UCSD-AML1 (cell line): Measurements from ENCODE around the gene GRIN1.

Experiments
- DNase-seq: peaks from one replicate; lab custom pipeline; 2025; ENCODE audit not compliant: unreplicated experiment; lab: John Stamatoyannopoulos, UW

Gene GRIN1

GRCh38 chr9:137173796-137174664 lies 35.1 kb downstream of the GRIN1 start:
- DNase-seq = no peak

- DNase-seq = no peak
Measured at GRCh38 chr9:137174722-137175293, 35.9 kb downstream of the GRIN1 start.

- DNase-seq = no peak
Measured at GRCh38 chr9:137175345-137175961, 36.5 kb downstream of the GRIN1 start.

GRCh38 chr9:137176302-137177182 lies 37.6 kb downstream of the GRIN1 start:
- no peak for DNase-seq

- no peak for DNase-seq
Measured at GRCh38 chr9:137178201-137178938, 39.4 kb downstream of the GRIN1 start.

GRCh38 chr9:137178939-137179630 lies 40.1 kb downstream of the GRIN1 start:
- DNase-seq = no peak

GRCh38 chr9:137179761-137180160 lies 40.8 kb downstream of the GRIN1 start:
- DNase-seq = no peak

- no peak for DNase-seq
Measured at GRCh38 chr9:137180491-137180890, 41.5 kb downstream of the GRIN1 start.

GRCh38 chr9:137181680-137182079 lies 42.7 kb downstream of the GRIN1 start:
- no peak for DNase-seq

- no peak for DNase-seq
Measured at GRCh38 chr9:137182836-137183235, 43.9 kb downstream of the GRIN1 start.

GRCh38 chr9:137183980-137184595 lies 45.1 kb downstream of the GRIN1 start:
- no peak for DNase-seq

- DNase-seq = no peak
Measured at GRCh38 chr9:137184881-137185660, 46.1 kb downstream of the GRIN1 start.

GRCh38 chr9:137185921-137186320 lies 47.0 kb downstream of the GRIN1 start:
- no peak for DNase-seq

GRCh38 chr9:137186385-137186784 lies 47.4 kb downstream of the GRIN1 start:
- no peak for DNase-seq

GRCh38 chr9:137187386-137187785 lies 48.4 kb downstream of the GRIN1 start:
- DNase-seq = no peak

GRCh38 chr9:137188086-137188489 lies 49.1 kb downstream of the GRIN1 start:
- DNase-seq = no peak

- DNase-seq = peak; percentile 97
Measured at GRCh38 chr9:137188490-137189296, 49.7 kb downstream of the GRIN1 start, which contains the start of the genes ANAPC2 and SSNA1. ANAPC2 (minus strand) TSS chr9:137188560; CDS start chr9:137188532, 28 bp downstream. SSNA1 (plus strand) TSS chr9:137188676; CDS start chr9:137188727, 51 bp downstream.
